ENCODE measurements around the gene CACNA1A.
"Not testable (repeated sequence)": the region's sequence is repeated elsewhere in the genome, so short reads cannot be mapped to it uniquely, and the experiment has no call there.

CACNA1A gene

GRCh38 chr19:13171146-13171545 lies 335.1 kb downstream of the CACNA1A start:
- no peak overlapping the region for H3K18ac ChIP-seq (ENCODE audit: low read length)
- no peak overlapping the region for H3K23ac ChIP-seq (ENCODE audit: low read length)
- no peak overlapping the region for H3K56ac ChIP-seq (ENCODE audit: low read length)
- no peak overlapping the region for H3K9ac ChIP-seq (ENCODE audit: low read length)
- no peaks in the 10 kb centered on the region for H3K36me3 ChIP-seq (ENCODE audit: control insufficient read depth, insufficient read depth, low read length)
- H3K4me3 ChIP-seq (ENCODE audit: low read length), result no peak overlapping the region
- H3K4me1 ChIP-seq (ENCODE audit: control insufficient read depth, low read depth, low read length), result peaks cover 2% of the 10 kb centered on the region
- no peak overlapping the region for H4K8ac ChIP-seq (ENCODE audit: low read depth, low read length)
- H3K4ac ChIP-seq (ENCODE audit: low read depth, low read length), result no peak overlapping the region
- no peak for DNase-seq
- H2BK5ac ChIP-seq (ENCODE audit: low read length), result no peak overlapping the region
- H2AK5ac ChIP-seq (ENCODE audit: low read length), result no peak overlapping the region
- no peaks in the 10 kb centered on the region for H3K27me3 ChIP-seq (ENCODE audit: insufficient read depth, low read length, poor library complexity)
- no peak overlapping the region for H3K27ac ChIP-seq (ENCODE audit: low read depth, low read length)
- H3K4me2 ChIP-seq (ENCODE audit: low read length), result no peak overlapping the region
- H3K79me2 ChIP-seq (ENCODE audit: control insufficient read depth, insufficient read depth, low read length), result no peaks in the 10 kb centered on the region
- H3K79me1 ChIP-seq (ENCODE audit: low read length), result no peaks in the 10 kb centered on the region
- H4K5ac ChIP-seq (ENCODE audit: low read length), result no peak overlapping the region
- no CpG with 5 or more reads among the region's 7 CpGs for WGBS (ENCODE audit: extremely low coverage, insufficient coverage, low lambda C conversion rate)
- H2BK15ac ChIP-seq (replicated peaks; ENCODE audit: low read depth), result no peak overlapping the region
- H2BK120ac ChIP-seq (ENCODE audit: low read depth, low read length), result no peak overlapping the region

GRCh38 chr19:13169769-13170168 lies 336.5 kb downstream of the CACNA1A start:
- Histone ChIP-seq H3K27me3 (ENCODE audit: insufficient read depth, low read length, poor library complexity) (no peaks in the 10 kb centered on the region), H2AK5ac (ENCODE audit: low read length) (no peak overlapping the region), H3K79me1 (ENCODE audit: low read length) (no peaks in the 10 kb centered on the region), H2BK5ac (ENCODE audit: low read length) (no peak overlapping the region), H4K5ac (ENCODE audit: low read length) (no peak overlapping the region), H4K8ac (ENCODE audit: low read depth, low read length) (no peak overlapping the region), H3K23ac (ENCODE audit: low read length) (no peak overlapping the region), H3K79me2 (ENCODE audit: control insufficient read depth, insufficient read depth, low read length) (no peaks in the 10 kb centered on the region), H3K18ac (ENCODE audit: low read length) (no peak overlapping the region), H3K9ac (ENCODE audit: low read length) (no peak overlapping the region), H3K36me3 (ENCODE audit: control insufficient read depth, insufficient read depth, low read length) (no peaks in the 10 kb centered on the region), H3K27ac (ENCODE audit: low read depth, low read length) (no peak overlapping the region), H3K4ac (ENCODE audit: low read depth, low read length) (no peak overlapping the region), H2BK120ac (ENCODE audit: low read depth, low read length) (no peak overlapping the region), H3K4me3 (ENCODE audit: low read length) (no peak overlapping the region), H3K4me1 (ENCODE audit: control insufficient read depth, low read depth, low read length) (peaks cover 10% of the 10 kb centered on the region), H3K56ac (ENCODE audit: low read length) (no peak overlapping the region), H3K4me2 (ENCODE audit: low read length) (no peak overlapping the region), H2BK15ac (replicated peaks; ENCODE audit: low read depth) (no peak overlapping the region)
- WGBS (ENCODE audit: extremely low coverage, insufficient coverage, low lambda C conversion rate), result no CpG with 5 or more reads among the region's 5 CpGs
- DNase-seq, result no peak

- not testable (repeated sequence) for H4K8ac ChIP-seq (ENCODE audit: low read depth, low read length); H3K4me3 ChIP-seq (ENCODE audit: low read length); H2BK120ac ChIP-seq (ENCODE audit: low read depth, low read length); H3K27me3 ChIP-seq (ENCODE audit: insufficient read depth, low read length, poor library complexity); H3K36me3 ChIP-seq (ENCODE audit: control insufficient read depth, insufficient read depth, low read length); H3K79me1 ChIP-seq (ENCODE audit: low read length); H3K18ac ChIP-seq (ENCODE audit: low read length); H2BK15ac ChIP-seq (replicated peaks; ENCODE audit: low read depth); H3K4me2 ChIP-seq (ENCODE audit: low read length); H2AK5ac ChIP-seq (ENCODE audit: low read length); H3K4ac ChIP-seq (ENCODE audit: low read depth, low read length); H3K79me2 ChIP-seq (ENCODE audit: control insufficient read depth, insufficient read depth, low read length); H4K5ac ChIP-seq (ENCODE audit: low read length); H2BK5ac ChIP-seq (ENCODE audit: low read length); H3K27ac ChIP-seq (ENCODE audit: low read depth, low read length); DNase-seq; H3K9ac ChIP-seq (ENCODE audit: low read length); H3K23ac ChIP-seq (ENCODE audit: low read length)
- Histone ChIP-seq H3K4me1 (ENCODE audit: control insufficient read depth, low read depth, low read length) (peaks cover 14% of the 10 kb centered on the region), H3K56ac (ENCODE audit: low read length) (peak overlapping the region; percentile 46)
- no CpG with 5 or more reads among the region's 3 CpGs for WGBS (ENCODE audit: extremely low coverage, insufficient coverage, low lambda C conversion rate)
These were observed 340.1 kb downstream of the CACNA1A start for GRCh38 chr19:13166151-13166550.

GRCh38 chr19:13165162-13165997 lies 340.9 kb downstream of the CACNA1A start:
- WGBS (ENCODE audit: extremely low coverage, insufficient coverage, low lambda C conversion rate), result no CpG with 5 or more reads among the region's 19 CpGs
- H3K18ac ChIP-seq (ENCODE audit: low read length), result peak overlapping the region; percentile 29
- peak overlapping the region; percentile 77 for H2AK5ac ChIP-seq (ENCODE audit: low read length)
- no peaks in the 10 kb centered on the region for H3K27me3 ChIP-seq (ENCODE audit: insufficient read depth, low read length, poor library complexity)
- no peaks in the 10 kb centered on the region for H3K36me3 ChIP-seq (ENCODE audit: control insufficient read depth, insufficient read depth, low read length)
- DNase-seq, result peak; percentile 84
- peak overlapping the region; percentile 91 for H3K56ac ChIP-seq (ENCODE audit: low read length)
- H2BK5ac ChIP-seq (ENCODE audit: low read length), result peak overlapping the region; percentile 99
- H2BK15ac ChIP-seq (replicated peaks; ENCODE audit: low read depth), result peak overlapping the region; percentile 14
- no peaks in the 10 kb centered on the region for H3K79me1 ChIP-seq (ENCODE audit: low read length)
- H3K4me1 ChIP-seq (ENCODE audit: control insufficient read depth, low read depth, low read length), result peaks cover 15% of the 10 kb centered on the region
- H3K4ac ChIP-seq (ENCODE audit: low read depth, low read length), result peak overlapping the region; percentile 74
- H3K23ac ChIP-seq (ENCODE audit: low read length), result peak overlapping the region; percentile 31
- peak overlapping the region; percentile 95 for H3K27ac ChIP-seq (ENCODE audit: low read depth, low read length)
- no peak overlapping the region for H3K4me3 ChIP-seq (ENCODE audit: low read length)
- H3K79me2 ChIP-seq (ENCODE audit: control insufficient read depth, insufficient read depth, low read length), result no peaks in the 10 kb centered on the region
- peak overlapping the region; percentile 47 for H2BK120ac ChIP-seq (ENCODE audit: low read depth, low read length)
- peak overlapping the region; percentile 69 for H3K9ac ChIP-seq (ENCODE audit: low read length)
- H4K5ac ChIP-seq (ENCODE audit: low read length), result peak overlapping the region; percentile 64
- H3K4me2 ChIP-seq (ENCODE audit: low read length), result peak overlapping the region; percentile 25
- no peak overlapping the region for H4K8ac ChIP-seq (ENCODE audit: low read depth, low read length)

GRCh38 chr19:13164343-13165161 lies 341.7 kb downstream of the CACNA1A start:
- H3K23ac ChIP-seq (ENCODE audit: low read length), result peak overlapping the region; percentile 31
- peaks cover 15% of the 10 kb centered on the region for H3K4me1 ChIP-seq (ENCODE audit: control insufficient read depth, low read depth, low read length)
- H3K9ac ChIP-seq (ENCODE audit: low read length), result peak overlapping the region; percentile 91
- no peaks in the 10 kb centered on the region for H3K27me3 ChIP-seq (ENCODE audit: insufficient read depth, low read length, poor library complexity)
- H3K36me3 ChIP-seq (ENCODE audit: control insufficient read depth, insufficient read depth, low read length), result no peaks in the 10 kb centered on the region
- WGBS (ENCODE audit: extremely low coverage, insufficient coverage, low lambda C conversion rate), result no CpG with 5 or more reads among the region's 19 CpGs
- peak; percentile 99 for DNase-seq
- peak overlapping the region; percentile 64 for H4K5ac ChIP-seq (ENCODE audit: low read length)
- peak overlapping the region; percentile 95 for H3K27ac ChIP-seq (ENCODE audit: low read depth, low read length)
- peak overlapping the region; percentile 94 for H3K4ac ChIP-seq (ENCODE audit: low read depth, low read length)
- peak overlapping the region; percentile 99 for H2BK5ac ChIP-seq (ENCODE audit: low read length)
- no peaks in the 10 kb centered on the region for H3K79me1 ChIP-seq (ENCODE audit: low read length)
- no peaks in the 10 kb centered on the region for H3K79me2 ChIP-seq (ENCODE audit: control insufficient read depth, insufficient read depth, low read length)
- peak overlapping the region; percentile 77 for H2AK5ac ChIP-seq (ENCODE audit: low read length)
- H3K18ac ChIP-seq (ENCODE audit: low read length), result peak overlapping the region; percentile 83
- H2BK15ac ChIP-seq (replicated peaks; ENCODE audit: low read depth), result no peak overlapping the region
- peak overlapping the region; percentile 25 for H3K4me2 ChIP-seq (ENCODE audit: low read length)
- H3K56ac ChIP-seq (ENCODE audit: low read length), result peak overlapping the region; percentile 96
- peak overlapping the region; percentile 78 for H2BK120ac ChIP-seq (ENCODE audit: low read depth, low read length)
- peak overlapping the region; percentile 41 for H4K8ac ChIP-seq (ENCODE audit: low read depth, low read length)
- no peak overlapping the region for H3K4me3 ChIP-seq (ENCODE audit: low read length)

Measured in mesendoderm (in vitro differentiated cells).